K562 (cell line): ENCODE results near the gene FAM32A. TPM values are rescaled to one million over a fixed set of nuclear protein-coding genes. Genes with fewer than 3 reads are reported as not detected.

Experiments used
- ATAC-seq: fragments of 200-7000 bp; cut with Tn5 transposase; 3 replicates; pipeline ENCODE4 v1.9.1; 2020; ENCODE audit warnings: moderate library complexity
- BruUV-seq: library from RNA; stranded (reverse); fragments of 400-500 nt; replicated peaks from 2 replicates; lab custom pipeline; 2021; lab: Mats Ljungman, UMichigan
- CTCF ChIA-PET: fragments of 300-600 bp; formaldehyde crosslinking; extraction: SDS; loops from one replicate; lab custom pipeline; 2021; ENCODE audit warnings: low intra/inter-chr PET ratio; lab: Yijun Ruan, JAX
- POLR2A ChIA-PET: fragments of 300-600, 350-650 bp; sonication (Branson Sonifier 250); formaldehyde crosslinking; extraction: SDS; loops from one replicate; lab custom pipeline; 2021; ENCODE audit warnings: antibody characterized with exemption, inconsistent platforms; lab: Yijun Ruan, JAX
- DNase-seq, 4 experiments: peaks; one replicate each; pipeline versions ENCODE4 v3.0.0 to v3.0.0-alpha.2; 2011 to 2018; ENCODE audit warnings: low spot score in 3 of 4, mixed read lengths in 3 of 4; ENCODE audit errors: extremely low read depth in 1 of 4
- FAIRE-seq: peaks from 2 replicates; lab custom pipeline; 2011; peaks lifted over from hg19 to GRCh38; lab: Jason Lieb, UNC
- H2AFZ ChIP-seq: 2 replicates; pipeline ENCODE4 v1.6.0; 2011; ENCODE audit warnings: low read depth, low read length, control low read depth, inconsistent platforms
- H3K27ac ChIP-seq: fragments of 200-600 bp; 3 replicates; pipeline ENCODE4 v1.8.0; 2011; ENCODE audit warnings: low read depth, mild to moderate bottlenecking, control low read depth, inconsistent platforms, low read length, moderate library complexity, mixed read lengths; ENCODE audit errors: extremely low read depth
- H3K27me3 ChIP-seq, 2 experiments: fragments of 300-600 bp in 1 of 2; 2 replicates in 1 of 2; 3 replicates in 1 of 2; pipeline versions ENCODE4 v1.6.0 to v1.8.0; 2011; ENCODE audit warnings: inconsistent platforms in 2 of 2, low read length in 2 of 2, mild to moderate bottlenecking in 1 of 2, mixed read lengths in 1 of 2, moderate library complexity in 1 of 2; ENCODE audit not compliant: control insufficient read depth in 2 of 2, insufficient read depth in 2 of 2
- H3K36me3 ChIP-seq: fragments of 300-600 bp; 3 replicates; pipeline ENCODE4 v1.8.0; 2011; ENCODE audit warnings: mild to moderate bottlenecking, low read length, inconsistent platforms; ENCODE audit not compliant: control insufficient read depth, insufficient read depth
- H3K4me1 ChIP-seq, 2 experiments: fragments of 200-600 bp in 1 of 2; replicated peaks in 1 of 2; 2 replicates in 1 of 2; 3 replicates in 1 of 2; pipeline versions ENCODE4 v1.5.1 to v1.8.0; 2011; ENCODE audit warnings: inconsistent platforms in 2 of 2, low read length in 2 of 2, mild to moderate bottlenecking in 1 of 2, mixed read lengths in 1 of 2, moderate library complexity in 1 of 2; ENCODE audit not compliant: control insufficient read depth in 2 of 2, insufficient read depth in 2 of 2
- H3K4me2 ChIP-seq: 2 replicates; pipeline ENCODE4 v1.6.1; 2011; ENCODE audit warnings: low read length, control low read depth, inconsistent platforms, mixed read lengths; ENCODE audit not compliant: insufficient read depth
- H3K4me3 ChIP-seq: fragments of 200-600 bp; sonication (generic), shearing (Covaris generic); 2 replicates; pipeline ENCODE4 v1.5.1; 2016; ENCODE audit warnings: control low read depth, inconsistent platforms
- H3K79me2 ChIP-seq: fragments of 200-600 bp; 3 replicates; pipeline ENCODE4 v1.8.0; 2011; ENCODE audit warnings: low read length, inconsistent platforms; ENCODE audit not compliant: control insufficient read depth, insufficient read depth
- H3K9ac ChIP-seq, 2 experiments: 2 replicates each; pipeline versions ENCODE4 v1.6.0 to v1.6.1; 2011; ENCODE audit warnings: low read depth in 2 of 2, low read length in 2 of 2, control low read depth in 1 of 2, inconsistent platforms in 1 of 2, mild to moderate bottlenecking in 1 of 2, mixed read lengths in 1 of 2; ENCODE audit not compliant: insufficient read depth in 1 of 2
- H3K9me1 ChIP-seq: one replicate; pipeline ENCODE4 v1.6.0; 2011; ENCODE audit warnings: inconsistent platforms, mild to moderate bottlenecking, low read length, moderate library complexity; ENCODE audit not compliant: control insufficient read depth, insufficient read depth
- H3K9me3 ChIP-seq: replicated peaks from 2 replicates; pipeline ENCODE4 v1.5.1; 2011; ENCODE audit warnings: low read depth, low read length, inconsistent platforms; ENCODE audit not compliant: control insufficient read depth, insufficient read depth
- H4K20me1 ChIP-seq: replicated peaks from 2 replicates; pipeline ENCODE4 v1.6.1; 2011; ENCODE audit warnings: low read length, inconsistent platforms, mixed read lengths; ENCODE audit not compliant: control insufficient read depth, insufficient read depth
- NFIX ChIP-seq: fragments of 250-450 bp; sonication (Bioruptor Pico); IDR thresholded peaks from 2 replicates; pipeline ENCODE4 v1.4.0; 2020; ENCODE audit warnings: low read depth, mild to moderate bottlenecking, moderate library complexity
- PRDM10 ChIP-seq: fragments of 450-650 bp; IDR thresholded peaks from 2 replicates; pipeline ENCODE4 v1.6.1; 2018; ENCODE audit not compliant: partially characterized antibody
- SAP30 ChIP-seq: fragments of 200-600 bp; sonication (generic); IDR thresholded peaks from 2 replicates; pipeline ENCODE4 v1.6.1; 2012; ENCODE audit warnings: borderline replicate concordance, low read depth, mild to moderate bottlenecking, moderate library complexity, low read length, control low read depth, inconsistent platforms; ENCODE audit not compliant: insufficient read depth, poor library complexity, severe bottlenecking
- ZNF274 ChIP-seq: IDR thresholded peaks from 2 replicates; pipeline ENCODE4 v1.6.1; 2011; ENCODE audit warnings: low read depth, mild to moderate bottlenecking, low read length, moderate library complexity, borderline replicate concordance
- WGBS: fragments of 100-300 bp; shearing (Covaris generic); methylation state at CpG from one replicate; pipeline ENCODE4 v1.1.6; 2016; ENCODE audit warnings: low coverage, mixed read lengths; ENCODE audit not compliant: insufficient coverage; ENCODE audit errors: missing lambda C conversion rate; 5-methylcytosine and 5-hydroxymethylcytosine counted together
- in situ Hi-C: fragments of 300-500 bp; cut with MboI; formaldehyde crosslinking; loops from 4 replicates; pipeline ENCODE4 v1.15.0; 2018; ENCODE audit warnings: inconsistent platforms, mixed read lengths
- intact Hi-C: fragments of 100-400 bp; cut with micrococcal nuclease; formaldehyde crosslinking; loops from 2 replicates; pipeline ENCODE4 v1.14.2; 2022
- polyA plus RNA-seq, 8 experiments: library from polyadenylated mRNA; depleted of rRNA in 4 of 8; stranded (reverse) in 5 of 8; unstranded in 3 of 8; fragments of >200 nt; fragmentation: Nextera tagmentation in 2 of 8; fragmentation: Illumina TruSeq in 1 of 8; extraction: Ambion mirVana in 2 of 8; extraction: Trizol in 1 of 8; gene quantifications; 2 replicates each; pipeline versions ENCODE4 v1.2.1 to v1.2.3, GENCODE V29; 2011 to 2014; ENCODE audit warnings: inconsistent platforms in 1 of 8, missing spikeins in 1 of 8
- total RNA-seq, 7 experiments: library from RNA; depleted of rRNA in 6 of 7; stranded (reverse); fragments of >200 nt in 6 of 7; fragmentation: Illumina TruSeq in 2 of 7; extraction: Trizol in 2 of 7; gene quantifications; 2 replicates each; pipeline versions ENCODE4 v1.2.1 to v1.2.3, GENCODE V29; 2011 to 2021; ENCODE audit warnings: low replicate concordance in 1 of 7

Gene FAM32A
- total and polyA plus RNA-seq, 9 of the 15 experiments (the other 6 are each of a cell fraction or from before 2014, with no cell fraction given) = 30.7 to 96.7 (median 73.7) TPM

DNA sequence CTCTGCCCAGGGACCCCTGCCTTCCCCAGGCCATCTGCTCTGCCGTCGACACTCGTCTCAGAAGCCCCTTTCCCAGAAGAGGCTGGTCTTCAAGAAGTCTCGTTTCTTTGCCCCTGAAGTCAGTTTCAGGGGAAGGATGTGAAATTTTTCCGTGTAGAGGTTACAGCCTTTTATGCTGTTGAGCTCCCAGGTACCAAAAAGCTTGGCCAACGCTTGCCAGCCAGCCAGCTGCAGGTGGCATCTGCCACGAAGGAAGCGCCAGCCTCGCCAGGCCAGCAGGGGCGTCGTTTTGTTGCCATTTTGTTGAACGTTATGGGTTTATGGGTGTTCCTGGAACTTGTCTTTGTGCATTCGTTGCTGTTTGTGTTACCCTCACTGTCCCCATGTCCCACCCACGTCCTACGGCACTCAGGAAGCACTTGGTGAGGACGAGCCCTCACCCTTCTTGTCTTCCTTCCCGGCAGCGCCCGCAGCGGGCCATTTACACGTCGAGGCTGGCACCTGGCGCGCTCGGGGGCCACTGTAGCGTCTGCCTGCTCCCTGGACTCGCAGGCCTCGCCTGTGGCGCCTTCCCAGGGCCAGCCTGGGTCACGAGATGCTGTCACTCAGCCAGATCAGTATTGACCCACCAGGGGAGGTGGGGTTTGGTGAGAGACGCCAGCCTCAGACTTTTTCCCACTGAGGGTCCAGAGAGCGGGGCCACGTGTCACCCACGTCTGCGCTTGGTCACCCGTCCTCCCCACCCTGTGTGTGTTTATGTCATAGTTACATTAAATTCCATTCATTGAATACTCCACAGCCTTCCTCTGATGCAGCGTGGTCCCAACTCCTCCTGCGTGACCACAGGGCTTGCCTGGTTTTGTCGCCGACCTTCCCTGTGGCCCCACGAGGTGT lies 49.6 kb downstream of the FAM32A start:
- H3K36me3 ChIP-seq = peaks cover 11% of the 10 kb centered on the region; the same call in 2 of the 3 replicates
- no peak for DNase-seq
- CTCF ChIA-PET = no interaction called here
- H3K4me1 ChIP-seq = peaks cover 0 to 11% of the 10 kb centered on the region in 2 experiments; a peak in 2 of 5 replicates
- TSS peak; percentile 68 for BruUV-seq
- TF ChIP-seq ZNF274 = no peak
- no peak for TF ChIP-seq PRDM10
- TF ChIP-seq NFIX (CRISPR knock-in tag) = no peak
- no peak for TF ChIP-seq SAP30
- TF ChIP-seq, all 486 proteins: peak for 0
- 83% methylated on average over 28 of the region's 41 CpGs for WGBS
- no peak for FAIRE-seq
- Histone ChIP-seq H3K27ac (no peak overlapping the region), H3K79me2 (no peaks in the 10 kb centered on the region), H3K9ac (no peak overlapping the region; a peak in 1 of 4 replicates), H3K4me2 (no peak overlapping the region), H3K27me3 (no peaks in the 10 kb centered on the region; a peak in 1 of 5 replicates), H4K20me1 (no peaks in the 10 kb centered on the region), H3K9me3 (no peaks in the 10 kb centered on the region), H2AFZ (no peak overlapping the region), H3K4me3 (no peak overlapping the region), H3K9me1 (no peaks in the 10 kb centered on the region)
- POLR2A ChIA-PET = no interaction called here
- intact Hi-C loops = no loop called here
- ATAC-seq = no peak
- in situ Hi-C loops = no loop called here
